ENCODE measurements around the gene HOXD11.

The HOXD11 gene

GRCh38 chr2:176154576-176155252, 47.6 kb downstream of the HOXD11 start:
- H3K4me3 ChIP-seq (ENCODE audit: low read length): no peak overlapping the region
- DNase-seq (ENCODE audit: low read depth, low spot score): no peak

GRCh38 chr2:176155356-176156044, 48.4 kb downstream of the HOXD11 start:
- no peak overlapping the region for H3K4me3 ChIP-seq (ENCODE audit: low read length)
- DNase-seq (ENCODE audit: low read depth, low spot score): no peak

- no peak for DNase-seq (ENCODE audit: low read depth, low spot score)
- H3K4me3 ChIP-seq (ENCODE audit: low read length): no peak overlapping the region
Measured at GRCh38 chr2:176156301-176156806, 49.3 kb downstream of the HOXD11 start.

GRCh38 chr2:176156807-176157498, 49.9 kb downstream of the HOXD11 start, which contains the start of gene HOXD3:
HOXD3 (plus strand) TSS chr2:176157307; CDS start chr2:176169115, 11,808 bp downstream.
- no peak within 1 kb of the TSS for H3K4me3 ChIP-seq (ENCODE audit: low read length)
- DNase-seq (ENCODE audit: low read depth, low spot score): no peak

GRCh38 chr2:176157499-176158185, 50.6 kb downstream of the HOXD11 start:
- H3K4me3 ChIP-seq (ENCODE audit: low read length): no peak overlapping the region

GRCh38 chr2:176158186-176158591, 51.1 kb downstream of the HOXD11 start:
- DNase-seq (ENCODE audit: low read depth, low spot score): no peak
- no peak overlapping the region for H3K4me3 ChIP-seq (ENCODE audit: low read length)

More at GRCh38 chr2:176157499-176158185, 50.6 kb downstream of the HOXD11 start:
- no peak for DNase-seq (ENCODE audit: low read depth, low spot score)

- H3K4me3 ChIP-seq (ENCODE audit: low read length): no peak overlapping the region
- DNase-seq (ENCODE audit: low read depth, low spot score): no peak
Measured at GRCh38 chr2:176158855-176159662, 52.0 kb downstream of the HOXD11 start.
